H1 (cell line): ENCODE data around the gene STK40. TPM values are rescaled to one million over a fixed set of nuclear protein-coding genes. Genes with fewer than 3 reads are reported as not detected.

ENCODE experiments used
- CTCF ChIA-PET: fragments of 300-600 bp; sonication (Branson Sonifier 250); formaldehyde crosslinking; loops from one replicate; lab custom pipeline; 2021; ENCODE audit not compliant: partially characterized antibody; lab: Charles Lee
- POLR2A ChIA-PET: fragments of 300-600 bp; sonication (Branson Sonifier 250); formaldehyde crosslinking; loops from one replicate; lab custom pipeline; 2021; ENCODE audit warnings: inconsistent platforms; ENCODE audit not compliant: partially characterized antibody; lab: Charles Lee
- DNase-seq, 2 experiments: peaks; one replicate each; pipeline versions ENCODE4 v3.0.0 to v3.0.0-alpha.2; 2010 to 2022; ENCODE audit warnings: low spot score in 2 of 2, low read depth in 1 of 2, mixed read lengths in 1 of 2
- FAIRE-seq: peaks from 2 replicates; lab custom pipeline; 2011; peaks lifted over from hg19 to GRCh38; lab: Jason Lieb, UNC
- H2AFZ ChIP-seq: 2 replicates; pipeline ENCODE4 v1.8.1; 2012; ENCODE audit warnings: low read length, inconsistent platforms
- H2AK5ac ChIP-seq: 2 replicates; pipeline ENCODE4 v1.6.1; 2013; ENCODE audit warnings: low read depth, low read length
- H2BK120ac ChIP-seq: replicated peaks from 2 replicates; pipeline ENCODE3; 2013; ENCODE audit warnings: low read depth, low read length, inconsistent platforms
- H2BK12ac ChIP-seq: 2 replicates; pipeline ENCODE4 v1.6.1; 2013; ENCODE audit warnings: low read depth, low read length
- H2BK15ac ChIP-seq: 2 replicates; pipeline ENCODE4 v1.6.1; 2013; ENCODE audit warnings: low read length
- H2BK20ac ChIP-seq: 2 replicates; pipeline ENCODE4 v1.6.1; 2013; ENCODE audit warnings: low read length
- H2BK5ac ChIP-seq: 2 replicates; pipeline ENCODE4 v1.6.1; 2013; ENCODE audit warnings: low read depth, low read length
- H3K14ac ChIP-seq: 2 replicates; pipeline ENCODE4 v1.6.1; 2013; ENCODE audit warnings: inconsistent platforms; ENCODE audit not compliant: insufficient read length
- H3K18ac ChIP-seq: 2 replicates; pipeline ENCODE4 v1.6.1; 2013; ENCODE audit warnings: low read length; ENCODE audit errors: extremely low read depth
- H3K23ac ChIP-seq: 2 replicates; pipeline ENCODE4 v1.6.1; 2013; ENCODE audit warnings: inconsistent platforms; ENCODE audit not compliant: insufficient read length
- H3K23me2 ChIP-seq: 2 replicates; pipeline ENCODE4 v1.6.1; 2013; ENCODE audit warnings: low read depth, low read length
- H3K27ac ChIP-seq: 2 replicates; pipeline ENCODE4 v1.6.1; 2011; ENCODE audit warnings: low read depth, low read length, inconsistent platforms
- H3K27me3 ChIP-seq, 4 experiments: replicated peaks in 1 of 4; 1 replicate in 1 of 4; 2 replicates in 3 of 4; pipeline versions ENCODE4 v1.6.1 to v1.8.1; 2011 to 2013; ENCODE audit warnings: low read length in 3 of 4, mild to moderate bottlenecking in 3 of 4, inconsistent platforms in 2 of 4, mixed read lengths in 2 of 4, moderate library complexity in 1 of 4; ENCODE audit not compliant: control insufficient read depth in 3 of 4, insufficient read depth in 3 of 4; ENCODE audit errors: extremely low read depth in 1 of 4
- H3K36me3 ChIP-seq, 4 experiments: 2 replicates each; pipeline versions ENCODE4 v1.6.1 to v1.8.1; 2011 to 2013; ENCODE audit warnings: mild to moderate bottlenecking in 4 of 4, low read length in 3 of 4, moderate library complexity in 2 of 4, control low read depth in 1 of 4, inconsistent platforms in 1 of 4; ENCODE audit not compliant: insufficient read depth in 4 of 4, control insufficient read depth in 2 of 4
- H3K4ac ChIP-seq: replicated peaks from 2 replicates; pipeline ENCODE3; 2013; ENCODE audit warnings: low read length, low read depth, mixed read lengths, inconsistent platforms; ENCODE audit not compliant: insufficient read length
- H3K4me1 ChIP-seq, 4 experiments: replicated peaks in 1 of 4; 1 replicate in 1 of 4; 2 replicates in 3 of 4; pipeline versions ENCODE4 v1.6.1 to v1.8.1; 2011 to 2013; ENCODE audit warnings: low read length in 3 of 4, inconsistent platforms in 2 of 4, mixed read lengths in 1 of 4; ENCODE audit not compliant: insufficient read depth in 4 of 4, control insufficient read depth in 3 of 4
- H3K4me2 ChIP-seq, 2 experiments: 2 replicates each; pipeline versions ENCODE4 v1.6.1 to v1.8.1; 2011 to 2013; ENCODE audit warnings: low read depth in 2 of 2, low read length in 2 of 2, control low read depth in 1 of 2, inconsistent platforms in 1 of 2, mild to moderate bottlenecking in 1 of 2; ENCODE audit not compliant: insufficient read depth in 1 of 2
- H3K4me3 ChIP-seq, 4 experiments: fragments of 200-600, 300-600 bp in 1 of 4; sonication (generic), shearing (Covaris generic), sonication (Bioruptor Twin) in 1 of 4; 2 replicates each; pipeline versions ENCODE4 v1.5.1 to v1.8.1; 2011 to 2016; ENCODE audit warnings: low read length in 4 of 4, low read depth in 3 of 4, control low read depth in 2 of 4, inconsistent platforms in 2 of 4, mild to moderate bottlenecking in 2 of 4, mixed read lengths in 1 of 4, moderate library complexity in 1 of 4; ENCODE audit not compliant: insufficient read depth in 2 of 4; ENCODE audit errors: extremely low read depth in 1 of 4
- H3K56ac ChIP-seq: replicated peaks from 2 replicates; pipeline ENCODE3; 2013; ENCODE audit warnings: low read depth, mild to moderate bottlenecking, mixed read lengths, low read length, inconsistent platforms; ENCODE audit not compliant: insufficient read length
- H3K79me1 ChIP-seq: 2 replicates; pipeline ENCODE4 v1.6.1; 2013; ENCODE audit warnings: low read depth, low read length, control low read depth
- H3K79me2 ChIP-seq, 2 experiments: 2 replicates each; pipeline versions ENCODE4 v1.6.1 to v1.8.1; 2012 to 2013; ENCODE audit warnings: low read length in 2 of 2, mild to moderate bottlenecking in 2 of 2, inconsistent platforms in 1 of 2; ENCODE audit not compliant: insufficient read depth in 2 of 2, control insufficient read depth in 1 of 2
- H3K9ac ChIP-seq, 4 experiments: replicated peaks in 1 of 4; 1 replicate in 1 of 4; 2 replicates in 3 of 4; pipeline versions ENCODE4 v1.6.1 to v1.8.1; 2011 to 2013; ENCODE audit warnings: low read depth in 3 of 4, low read length in 3 of 4, control low read depth in 2 of 4, mild to moderate bottlenecking in 2 of 4, moderate library complexity in 2 of 4, inconsistent platforms in 1 of 4; ENCODE audit errors: extremely low read depth in 1 of 4
- H3K9me3 ChIP-seq, 2 experiments: 2 replicates each; pipeline versions ENCODE4 v1.6.1 to v1.8.1; 2012 to 2013; ENCODE audit warnings: mild to moderate bottlenecking in 2 of 2, moderate library complexity in 2 of 2, control low read depth in 1 of 2, inconsistent platforms in 1 of 2, low read depth in 1 of 2, low read length in 1 of 2, mixed read lengths in 1 of 2; ENCODE audit not compliant: insufficient read depth in 2 of 2
- H4K20me1 ChIP-seq, 2 experiments: replicated peaks in 1 of 2; 2 replicates each; pipeline versions ENCODE3 to v1.8.1; 2011 to 2013; ENCODE audit warnings: inconsistent platforms in 2 of 2, low read length in 2 of 2, mild to moderate bottlenecking in 1 of 2; ENCODE audit not compliant: insufficient read depth in 2 of 2, control insufficient read depth in 1 of 2
- H4K5ac ChIP-seq: 2 replicates; pipeline ENCODE4 v1.6.1; 2013; ENCODE audit warnings: low read length, low read depth, mixed read lengths, inconsistent platforms; ENCODE audit not compliant: insufficient read length
- H4K8ac ChIP-seq: 2 replicates; pipeline ENCODE4 v1.8.0; 2013; ENCODE audit warnings: mild to moderate bottlenecking, moderate library complexity, low read length, inconsistent platforms; ENCODE audit not compliant: insufficient read depth; ENCODE audit errors: extremely low read depth
- H4K91ac ChIP-seq: replicated peaks from 2 replicates; pipeline ENCODE3; 2013; ENCODE audit warnings: low read length, mixed read lengths, inconsistent platforms; ENCODE audit not compliant: insufficient read length
- CEBPB ChIP-seq: IDR thresholded peaks from 2 replicates; pipeline ENCODE4 v1.6.1; 2012; ENCODE audit warnings: low read depth, low read length
- EP300 ChIP-seq, 2 experiments: IDR thresholded peaks; 1 replicate in 1 of 2; 2 replicates in 1 of 2; pipeline ENCODE4 v1.6.1; 2011 to 2012; ENCODE audit warnings: low read depth in 2 of 2, low read length in 2 of 2, mild to moderate bottlenecking in 2 of 2, borderline replicate concordance in 1 of 2, inconsistent platforms in 1 of 2, moderate library complexity in 1 of 2
- MAFK ChIP-seq: IDR thresholded peaks from 2 replicates; pipeline ENCODE4 v1.6.1; 2012; ENCODE audit warnings: low read depth, mild to moderate bottlenecking, improper control_type of control experiment, low read length
- POLR2AphosphoS5 ChIP-seq: IDR thresholded peaks from 2 replicates; pipeline ENCODE4 v1.6.1; 2011; ENCODE audit warnings: low read depth, low read length
- SIX5 ChIP-seq: IDR thresholded peaks from 2 replicates; pipeline ENCODE4 v1.6.1; 2011; ENCODE audit warnings: mild to moderate bottlenecking, low read depth, low read length
- TAF7 ChIP-seq: optimal IDR thresholded peaks from 2 replicates; pipeline ENCODE3; 2011; ENCODE audit warnings: low read depth, mild to moderate bottlenecking, inconsistent platforms, low read length, moderate library complexity, borderline replicate concordance
- TEAD4 ChIP-seq: IDR thresholded peaks from 2 replicates; pipeline ENCODE4 v1.6.1; 2012; ENCODE audit warnings: low read depth, low read length, inconsistent platforms, mixed read lengths
- WGBS, 2 experiments: shearing (Covaris generic) in 1 of 2; methylation state at CpG; one replicate each; pipeline versions ENCODE4 v1.1.6 to v1.1.7; 2013 to 2015; ENCODE audit warnings: low lambda C conversion rate in 2 of 2, mixed read lengths in 2 of 2, inconsistent platforms in 1 of 2, low coverage in 1 of 2, missing lambda C conversion rate in 1 of 2; ENCODE audit not compliant: insufficient replicate concordance in 2 of 2, insufficient coverage in 1 of 2, insufficient read length in 1 of 2; ENCODE audit errors: extremely low coverage in 1 of 2, missing lambda C conversion rate in 1 of 2; 5-methylcytosine and 5-hydroxymethylcytosine counted together
- polyA plus RNA-seq, 7 experiments: library from polyadenylated mRNA; depleted of rRNA in 3 of 7; stranded (reverse) in 5 of 7; unstranded in 2 of 7; fragments of >200 nt in 5 of 7; fragments of 200-250 nt in 2 of 7; gene quantifications; 1 replicate in 5 of 7; 2 replicates in 1 of 7; 4 replicates in 1 of 7; pipeline versions ENCODE4 v1.2.1 to v1.2.3, GENCODE V29; 2011 to 2013; ENCODE audit warnings: missing spikeins in 2 of 7, mixed read lengths in 2 of 7
- total RNA-seq: library from RNA; stranded (reverse); fragmentation: NEBNext Ultra II Directional; extraction: Animal tissue kit (Norgen Biotek cat#: 25700); gene quantifications from 2 replicates; pipeline ENCODE4 v1.2.1, GENCODE V29; 2021
- TF ChIP-seq, protein P1 (sequence below): IDR thresholded peaks from 2 replicates; pipeline ENCODE4 v1.6.1; 2012; ENCODE audit warnings: low read length, inconsistent platforms

STK40 gene
- total and polyA plus RNA-seq, 2 of the 8 experiments (the other 6 are each of a cell fraction or from before 2014, with no cell fraction given), result 13.6 to 28.6 TPM

DNA sequence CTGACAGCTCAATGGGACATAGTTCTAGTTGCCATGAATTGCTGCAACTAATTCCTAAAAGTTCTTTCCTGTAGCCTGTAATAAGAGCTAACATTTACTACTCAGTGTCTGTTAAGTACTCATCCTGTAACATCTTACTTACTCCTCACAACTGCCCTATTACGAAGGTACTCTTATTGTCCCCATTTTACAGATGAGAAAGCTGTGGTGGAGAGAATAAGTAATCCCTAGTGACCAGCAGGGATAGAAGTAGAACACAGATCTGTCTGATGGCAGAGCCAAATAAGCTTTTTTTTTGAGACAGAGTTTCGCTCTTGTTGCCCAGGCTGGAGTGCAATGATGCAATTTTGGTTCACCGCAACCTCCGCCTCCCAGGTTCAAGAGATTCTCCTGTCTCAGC lies 3.1 kb downstream of the STK40 start:
- Histone ChIP-seq H2BK20ac (no peak overlapping the region), H3K56ac (no peak overlapping the region), H3K9me3 (no peaks in the 10 kb centered on the region), H3K23ac (no peak overlapping the region), H3K4ac (no peak overlapping the region), H3K27me3 (no peaks in the 10 kb centered on the region), H2AFZ (no peak overlapping the region), H3K79me2 (peaks cover 6 to 67% of the 10 kb centered on the region in 2 experiments), H2BK120ac (no peak overlapping the region), H2BK12ac (no peak overlapping the region), H3K4me3 (no peak overlapping the region), H3K27ac (no peak overlapping the region), H3K36me3 (no peaks in the 10 kb centered on the region), H3K9ac (no peak overlapping the region)
- 98% methylated on average over 4 of the region's 4 CpGs; no CpG with 5 or more reads in 1 of the 2 experiments for WGBS, 2 experiments
- CTCF ChIA-PET, result interaction anchor here (0.5 to 9.8 kb wide), 5 partner anchors 14 to 286 kb away, joined by 3 to 90 read pairs (median 4); no protein-coding TSS in a partner anchor
- DNase-seq, result no peak
- TF ChIP-seq, protein P1, sequence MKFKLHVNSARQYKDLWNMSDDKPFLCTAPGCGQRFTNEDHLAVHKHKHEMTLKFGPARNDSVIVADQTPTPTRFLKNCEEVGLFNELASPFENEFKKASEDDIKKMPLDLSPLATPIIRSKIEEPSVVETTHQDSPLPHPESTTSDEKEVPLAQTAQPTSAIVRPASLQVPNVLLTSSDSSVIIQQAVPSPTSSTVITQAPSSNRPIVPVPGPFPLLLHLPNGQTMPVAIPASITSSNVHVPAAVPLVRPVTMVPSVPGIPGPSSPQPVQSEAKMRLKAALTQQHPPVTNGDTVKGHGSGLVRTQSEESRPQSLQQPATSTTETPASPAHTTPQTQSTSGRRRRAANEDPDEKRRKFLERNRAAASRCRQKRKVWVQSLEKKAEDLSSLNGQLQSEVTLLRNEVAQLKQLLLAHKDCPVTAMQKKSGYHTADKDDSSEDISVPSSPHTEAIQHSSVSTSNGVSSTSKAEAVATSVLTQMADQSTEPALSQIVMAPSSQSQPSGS, result no peak
- TF ChIP-seq MAFK (no peak), TEAD4 (no peak), TAF7 (no peak), SIX5 (no peak), POLR2AphosphoS5 (no peak), CEBPB (no peak), EP300 (IDR thresholded peaks at IDR 0.05; ENCODE audit: borderline replicate concordance in 1 of 2, low read depth in 2 of 2, low read length in 2 of 2) (no peak)
- TF ChIP-seq, all 59 proteins: peak for 0
- POLR2A ChIA-PET, result interaction anchor here (0.6 to 1.3 kb wide), 3 partner anchors 57 to 145 kb away, joined by 3 read pairs; partner anchors contain the start of gene EVA1B
- no peak overlapping the region for H4K91ac ChIP-seq
- H4K8ac ChIP-seq, result no peak overlapping the region
- peaks cover 6 to 14% (median 10%) of the 10 kb centered on the region in 4 experiments; a peak in 6 of 7 replicates for H3K4me1 ChIP-seq
- H3K23me2 ChIP-seq, result peaks cover 9% of the 10 kb centered on the region; the same call in 1 of the 2 replicates
- H2AK5ac ChIP-seq, result no peak overlapping the region
- H4K20me1 ChIP-seq, result peaks cover 2 to 17% of the 10 kb centered on the region in 2 experiments
- no peak overlapping the region for H4K5ac ChIP-seq
- no peak overlapping the region for H2BK5ac ChIP-seq
- peaks cover 14% of the 10 kb centered on the region for H3K79me1 ChIP-seq
- FAIRE-seq, result no peak
- H3K18ac ChIP-seq, result no peak overlapping the region
- no peak overlapping the region for H3K14ac ChIP-seq
- H2BK15ac ChIP-seq, result no peak overlapping the region
- H3K4me2 ChIP-seq, result no peak overlapping the region
